ENCODE measurements around the gene PIP5K1A.

GRCh38 chr1:151265446-151266236, 67.3 kb downstream of the PIP5K1A start:
- no peak for TF ChIP-seq CTCF (IDR thresholded peaks at IDR 0.05)
- TF ChIP-seq POLR2AphosphoS5 (IDR thresholded peaks at IDR 0.05) = no peak
- TF ChIP-seq POLR2A (IDR thresholded peaks at IDR 0.05) = no peak
